ENCODE measurements around the gene CD8B. TPM values are rescaled to one million over a fixed set of nuclear protein-coding genes. Genes with fewer than 3 reads are reported as not detected.
"Not testable (repeated sequence)": the region's sequence is repeated elsewhere in the genome, so short reads cannot be mapped to it uniquely, and the experiment has no call there.

CD8B gene
- total RNA-seq, 1 experiment from 2014 or later: not detected

DNA sequence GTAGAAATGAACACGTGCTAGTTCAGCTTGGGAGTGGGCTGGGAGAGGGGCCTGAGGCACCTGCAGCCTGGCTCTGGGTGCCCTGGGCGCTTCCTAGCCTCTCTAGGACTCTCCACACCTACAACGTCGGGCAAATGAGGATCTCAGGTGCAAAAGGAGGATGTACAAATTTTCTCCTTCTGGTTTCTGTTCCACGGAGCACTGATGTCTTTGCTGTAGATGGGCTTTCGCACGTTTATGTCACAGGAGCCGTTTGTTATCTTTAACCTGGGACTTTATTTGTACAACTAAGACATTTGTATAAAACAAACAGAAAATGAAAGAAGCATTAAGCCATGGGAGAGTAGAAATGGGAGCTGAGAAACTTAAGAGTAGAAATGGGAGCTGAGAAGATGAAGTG is 20.4 kb downstream of the CD8B start:
- not testable (repeated sequence) for H3K79me2 ChIP-seq (ENCODE audit: low read length); H3K4me2 ChIP-seq (ENCODE audit: low read depth, low read length, poor library complexity, severe bottlenecking); H4K20me1 ChIP-seq (ENCODE audit: insufficient read depth, low read depth, low read length); H3K36me3 ChIP-seq (ENCODE audit: insufficient read depth, low read length); H3K9me2 ChIP-seq (replicated peaks; ENCODE audit: insufficient read depth, low read length); DNase-seq; H3K4me3 ChIP-seq (ENCODE audit: low read length); H3K9me3 ChIP-seq (ENCODE audit: low read length); H3K27me3 ChIP-seq (ENCODE audit: low read length); H2AFZ ChIP-seq (ENCODE audit: low read length); H3K9ac ChIP-seq (ENCODE audit: low read length); H3K27ac ChIP-seq (ENCODE audit: low read length); H3K4me1 ChIP-seq (ENCODE audit: low read length)

GRCh38 chr2:86839871-86840548 is 21.7 kb downstream of the CD8B start:
- not testable (repeated sequence) for H3K9ac ChIP-seq (ENCODE audit: low read length); H3K27ac ChIP-seq (ENCODE audit: low read length); H3K9me3 ChIP-seq (ENCODE audit: low read length)

DNA sequence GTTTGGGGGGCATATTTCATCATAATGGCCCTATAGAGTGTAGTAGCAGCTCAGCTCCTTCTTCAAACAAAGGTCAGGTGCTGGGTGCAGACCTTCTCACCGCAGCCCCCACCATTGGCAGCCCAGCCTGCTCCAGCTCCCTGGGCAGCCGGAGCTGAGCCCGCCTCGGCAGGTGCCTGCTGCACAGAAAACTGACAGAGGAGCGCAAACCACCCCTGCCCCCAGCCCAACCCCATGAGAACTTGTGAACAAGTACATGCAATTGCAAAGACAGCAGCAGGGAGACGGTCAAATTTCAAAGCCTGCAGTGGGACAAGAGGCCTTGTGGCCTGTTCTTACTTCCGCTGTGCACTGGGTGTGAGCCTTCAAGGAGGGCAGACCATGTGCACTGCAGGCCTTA is 22.2 kb downstream of the CD8B start:
- H3K36me3 ChIP-seq (ENCODE audit: insufficient read depth, low read length); H3K9ac ChIP-seq (ENCODE audit: low read length); H3K27me3 ChIP-seq (ENCODE audit: low read length); H3K9me3 ChIP-seq (ENCODE audit: low read length); H3K79me2 ChIP-seq (ENCODE audit: low read length); H3K4me2 ChIP-seq (ENCODE audit: low read depth, low read length, poor library complexity, severe bottlenecking); H3K4me1 ChIP-seq (ENCODE audit: low read length); H4K20me1 ChIP-seq (ENCODE audit: insufficient read depth, low read depth, low read length); DNase-seq; H2AFZ ChIP-seq (ENCODE audit: low read length); H3K4me3 ChIP-seq (ENCODE audit: low read length); H3K27ac ChIP-seq (ENCODE audit: low read length); H3K9me2 ChIP-seq (replicated peaks; ENCODE audit: insufficient read depth, low read length): not testable (repeated sequence)

More at GRCh38 chr2:86839871-86840548, 21.7 kb downstream of the CD8B start:
- DNase-seq; H3K36me3 ChIP-seq (ENCODE audit: insufficient read depth, low read length); H3K4me1 ChIP-seq (ENCODE audit: low read length); H3K27me3 ChIP-seq (ENCODE audit: low read length); H3K9me2 ChIP-seq (replicated peaks; ENCODE audit: insufficient read depth, low read length); H2AFZ ChIP-seq (ENCODE audit: low read length); H4K20me1 ChIP-seq (ENCODE audit: insufficient read depth, low read depth, low read length); H3K4me2 ChIP-seq (ENCODE audit: low read depth, low read length, poor library complexity, severe bottlenecking); H3K4me3 ChIP-seq (ENCODE audit: low read length); H3K79me2 ChIP-seq (ENCODE audit: low read length): not testable (repeated sequence)

DNA sequence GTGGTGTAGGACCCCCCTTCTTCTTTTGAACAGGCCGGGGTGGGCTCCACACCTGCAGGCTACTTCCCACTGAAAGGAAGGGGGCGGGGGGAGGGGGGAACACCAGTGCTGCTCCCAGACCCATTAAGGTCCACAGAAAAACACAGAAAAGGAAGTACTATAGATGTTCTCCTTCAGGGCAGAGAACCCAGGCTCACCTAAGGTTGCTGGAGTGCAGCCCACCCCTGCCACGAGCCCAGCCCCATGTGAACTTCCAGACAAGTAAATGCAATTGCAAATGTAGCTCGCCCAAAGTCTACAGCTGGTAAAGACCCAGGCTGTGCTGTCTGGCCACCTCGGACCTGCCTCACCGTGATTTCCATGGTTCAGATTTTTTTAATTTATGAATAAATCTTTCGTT is 24.0 kb downstream of the CD8B start:
- not testable (repeated sequence) for H4K20me1 ChIP-seq (ENCODE audit: insufficient read depth, low read depth, low read length); H3K9me2 ChIP-seq (replicated peaks; ENCODE audit: insufficient read depth, low read length); H3K9ac ChIP-seq (ENCODE audit: low read length); H3K27me3 ChIP-seq (ENCODE audit: low read length); DNase-seq; H3K27ac ChIP-seq (ENCODE audit: low read length); H3K36me3 ChIP-seq (ENCODE audit: insufficient read depth, low read length); H2AFZ ChIP-seq (ENCODE audit: low read length); H3K4me3 ChIP-seq (ENCODE audit: low read length); H3K79me2 ChIP-seq (ENCODE audit: low read length); H3K4me1 ChIP-seq (ENCODE audit: low read length); H3K9me3 ChIP-seq (ENCODE audit: low read length); H3K4me2 ChIP-seq (ENCODE audit: low read depth, low read length, poor library complexity, severe bottlenecking)

- not testable (repeated sequence) for H3K79me2 ChIP-seq (ENCODE audit: low read length); H3K27me3 ChIP-seq (ENCODE audit: low read length); H3K36me3 ChIP-seq (ENCODE audit: insufficient read depth, low read length); H3K4me2 ChIP-seq (ENCODE audit: low read depth, low read length, poor library complexity, severe bottlenecking); DNase-seq; H3K9ac ChIP-seq (ENCODE audit: low read length); H3K4me3 ChIP-seq (ENCODE audit: low read length); H3K4me1 ChIP-seq (ENCODE audit: low read length); H3K9me2 ChIP-seq (replicated peaks; ENCODE audit: insufficient read depth, low read length); H2AFZ ChIP-seq (ENCODE audit: low read length); H4K20me1 ChIP-seq (ENCODE audit: insufficient read depth, low read depth, low read length); H3K9me3 ChIP-seq (ENCODE audit: low read length); H3K27ac ChIP-seq (ENCODE audit: low read length)
These were observed 24.6 kb downstream of the CD8B start for GRCh38 chr2:86836915-86837695.

DNA sequence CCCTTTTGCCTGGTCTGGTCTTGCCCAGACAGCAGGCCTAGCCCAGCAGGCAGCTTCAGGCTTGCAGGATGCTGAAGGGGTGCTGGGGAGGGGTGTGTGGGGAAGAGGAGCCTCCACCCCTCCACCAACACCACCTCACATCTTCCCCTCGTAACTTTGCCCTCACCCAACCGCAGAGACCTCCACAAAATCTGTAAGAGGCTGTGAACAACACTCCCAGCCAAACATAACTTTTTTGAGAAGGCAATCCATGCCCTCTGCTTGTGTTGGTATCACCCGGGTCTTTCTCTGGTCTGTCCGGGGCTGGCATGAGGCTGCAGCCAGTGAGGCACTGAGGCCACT is 26.2 kb downstream of the CD8B start:
- not testable (repeated sequence) for H3K4me2 ChIP-seq (ENCODE audit: low read depth, low read length, poor library complexity, severe bottlenecking); H4K20me1 ChIP-seq (ENCODE audit: insufficient read depth, low read depth, low read length); H3K4me1 ChIP-seq (ENCODE audit: low read length); H3K36me3 ChIP-seq (ENCODE audit: insufficient read depth, low read length); DNase-seq; H3K9ac ChIP-seq (ENCODE audit: low read length); H3K27me3 ChIP-seq (ENCODE audit: low read length); H2AFZ ChIP-seq (ENCODE audit: low read length); H3K79me2 ChIP-seq (ENCODE audit: low read length); H3K4me3 ChIP-seq (ENCODE audit: low read length); H3K9me3 ChIP-seq (ENCODE audit: low read length); H3K9me2 ChIP-seq (replicated peaks; ENCODE audit: insufficient read depth, low read length); H3K27ac ChIP-seq (ENCODE audit: low read length)

DNA sequence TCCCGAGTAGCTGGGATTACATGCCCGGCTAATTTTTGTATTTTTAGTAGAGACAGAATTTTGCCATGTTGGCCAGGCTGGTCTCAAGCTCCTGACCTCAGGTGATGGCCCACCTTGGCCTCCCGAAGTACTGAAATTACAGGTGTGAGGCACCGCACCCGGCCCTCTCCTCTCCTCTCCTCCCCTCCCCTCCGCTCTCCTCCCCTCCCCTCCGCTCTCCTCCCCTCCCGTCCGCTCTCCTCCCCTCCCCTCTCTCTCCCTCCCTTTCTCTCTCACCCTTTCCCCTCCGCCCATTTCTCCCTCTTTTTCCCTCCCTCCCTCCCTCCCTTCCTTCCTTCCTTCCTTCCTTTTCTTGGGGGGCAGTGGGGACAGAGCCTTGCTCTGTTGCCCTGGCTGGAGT is 28.4 kb downstream of the CD8B start:
- Histone ChIP-seq H4K20me1 (ENCODE audit: insufficient read depth, low read depth, low read length) (no peaks in the 10 kb centered on the region), H3K79me2 (ENCODE audit: low read length) (no peaks in the 10 kb centered on the region), H3K9me2 (replicated peaks; ENCODE audit: insufficient read depth, low read length) (no peaks in the 10 kb centered on the region), H3K4me1 (ENCODE audit: low read length) (no peaks in the 10 kb centered on the region), H3K9ac (ENCODE audit: low read length) (no peak overlapping the region), H3K4me3 (ENCODE audit: low read length) (no peak overlapping the region), H3K36me3 (ENCODE audit: insufficient read depth, low read length) (no peaks in the 10 kb centered on the region), H3K9me3 (ENCODE audit: low read length) (no peaks in the 10 kb centered on the region), H3K4me2 (ENCODE audit: low read depth, low read length, poor library complexity, severe bottlenecking) (no peak overlapping the region), H2AFZ (ENCODE audit: low read length) (no peak overlapping the region), H3K27me3 (ENCODE audit: low read length) (no peaks in the 10 kb centered on the region), H3K27ac (ENCODE audit: low read length) (no peak overlapping the region)
- DNase-seq: peak; percentile 16

GRCh38 chr2:86832334-86833096 is 29.2 kb downstream of the CD8B start:
- H2AFZ ChIP-seq (ENCODE audit: low read length): no peak overlapping the region
- H3K27me3 ChIP-seq (ENCODE audit: low read length): no peaks in the 10 kb centered on the region
- H3K4me2 ChIP-seq (ENCODE audit: low read depth, low read length, poor library complexity, severe bottlenecking): no peak overlapping the region
- H3K79me2 ChIP-seq (ENCODE audit: low read length): no peaks in the 10 kb centered on the region
- no peak for DNase-seq
- H3K9me2 ChIP-seq (replicated peaks; ENCODE audit: insufficient read depth, low read length): no peaks in the 10 kb centered on the region
- H3K9me3 ChIP-seq (ENCODE audit: low read length): no peaks in the 10 kb centered on the region
- H3K9ac ChIP-seq (ENCODE audit: low read length): no peak overlapping the region
- H3K4me3 ChIP-seq (ENCODE audit: low read length): no peak overlapping the region
- H3K36me3 ChIP-seq (ENCODE audit: insufficient read depth, low read length): no peaks in the 10 kb centered on the region
- no peaks in the 10 kb centered on the region for H4K20me1 ChIP-seq (ENCODE audit: insufficient read depth, low read depth, low read length)
- no peak overlapping the region for H3K27ac ChIP-seq (ENCODE audit: low read length)
- H3K4me1 ChIP-seq (ENCODE audit: low read length): no peaks in the 10 kb centered on the region

Measured in Karpas-422 (cell line).